ENCODE measurements around the gene SORCS1.

GRCh38 chr10:107067843-107068242 is 96.7 kb downstream of the SORCS1 start:
- TF ChIP-seq CTCF (IDR thresholded peaks at IDR 0.05): no peak
- no peak for TF ChIP-seq POLR2A (IDR thresholded peaks at IDR 0.05)
